ENCODE results near the gene C2CD4C.

C2CD4C gene

GRCh38 chr19:444677-445210 lies 35.8 kb upstream of the C2CD4C start:
- Mint-ChIP-seq H3K4me3 (no peak overlapping the region), H3K4me1 (ENCODE audit: low read depth) (no peaks in the 10 kb centered on the region), H3K27ac (no peak overlapping the region), H3K9me3 (peaks cover 5% of the 10 kb centered on the region), H3K36me3 (ENCODE audit: low read depth) (no peaks in the 10 kb centered on the region), H3K27me3 (ENCODE audit: low read depth) (no peaks in the 10 kb centered on the region)
- no peak for DNase-seq (ENCODE audit: low spot score)

DNA sequence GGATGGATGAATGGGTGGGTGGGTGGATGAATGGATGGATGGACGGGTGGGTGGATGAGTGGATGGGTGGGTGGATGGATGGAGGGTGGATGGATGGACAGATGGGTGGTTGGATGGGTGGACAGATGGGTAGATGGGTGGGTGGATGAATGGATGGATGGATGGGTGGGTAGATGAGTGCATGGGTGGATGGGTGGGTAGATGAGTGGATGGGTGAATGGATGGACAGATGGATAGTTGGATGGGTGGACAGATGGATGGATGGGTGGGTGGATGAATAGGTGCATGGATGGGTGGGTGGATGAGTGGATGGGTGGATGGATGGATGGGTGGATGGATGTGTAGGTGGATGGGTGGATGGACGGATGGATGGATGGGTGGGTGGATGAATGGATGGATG lies 34.1 kb upstream of the C2CD4C start:
- Mint-ChIP-seq H3K27me3 (ENCODE audit: low read depth) (no peaks in the 10 kb centered on the region), H3K36me3 (ENCODE audit: low read depth) (no peaks in the 10 kb centered on the region), H3K9me3 (peaks cover 5% of the 10 kb centered on the region), H3K27ac (no peak overlapping the region), H3K4me1 (ENCODE audit: low read depth) (no peaks in the 10 kb centered on the region), H3K4me3 (no peak overlapping the region)
- DNase-seq (ENCODE audit: low spot score): no peak

DNA sequence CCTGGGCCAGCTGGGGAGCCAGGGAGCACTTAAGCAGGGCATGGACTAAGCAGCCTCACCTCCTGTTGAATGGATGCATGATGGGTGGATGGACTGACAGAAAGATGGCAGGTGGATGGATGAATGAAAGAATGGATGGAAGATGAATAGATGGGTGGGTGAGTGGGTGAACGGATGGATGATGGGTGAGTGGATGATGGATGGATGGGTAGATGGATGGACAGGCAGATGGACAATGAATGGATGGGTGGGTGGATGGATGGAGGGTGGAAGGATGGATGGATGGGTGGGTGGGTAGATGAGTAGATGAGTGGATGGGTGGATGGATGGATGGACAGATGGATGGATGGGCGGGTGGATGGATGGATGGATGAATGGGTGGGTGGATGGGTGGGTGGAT lies 33.1 kb upstream of the C2CD4C start:
- H3K36me3 Mint-ChIP-seq (ENCODE audit: low read depth): no peaks in the 10 kb centered on the region
- no peaks in the 10 kb centered on the region for H3K4me1 Mint-ChIP-seq (ENCODE audit: low read depth)
- DNase-seq (ENCODE audit: low spot score): no peak
- no peak overlapping the region for H3K27ac Mint-ChIP-seq
- peaks cover 5% of the 10 kb centered on the region for H3K9me3 Mint-ChIP-seq
- no peaks in the 10 kb centered on the region for H3K27me3 Mint-ChIP-seq (ENCODE audit: low read depth)
- H3K4me3 Mint-ChIP-seq: no peak overlapping the region

DNA sequence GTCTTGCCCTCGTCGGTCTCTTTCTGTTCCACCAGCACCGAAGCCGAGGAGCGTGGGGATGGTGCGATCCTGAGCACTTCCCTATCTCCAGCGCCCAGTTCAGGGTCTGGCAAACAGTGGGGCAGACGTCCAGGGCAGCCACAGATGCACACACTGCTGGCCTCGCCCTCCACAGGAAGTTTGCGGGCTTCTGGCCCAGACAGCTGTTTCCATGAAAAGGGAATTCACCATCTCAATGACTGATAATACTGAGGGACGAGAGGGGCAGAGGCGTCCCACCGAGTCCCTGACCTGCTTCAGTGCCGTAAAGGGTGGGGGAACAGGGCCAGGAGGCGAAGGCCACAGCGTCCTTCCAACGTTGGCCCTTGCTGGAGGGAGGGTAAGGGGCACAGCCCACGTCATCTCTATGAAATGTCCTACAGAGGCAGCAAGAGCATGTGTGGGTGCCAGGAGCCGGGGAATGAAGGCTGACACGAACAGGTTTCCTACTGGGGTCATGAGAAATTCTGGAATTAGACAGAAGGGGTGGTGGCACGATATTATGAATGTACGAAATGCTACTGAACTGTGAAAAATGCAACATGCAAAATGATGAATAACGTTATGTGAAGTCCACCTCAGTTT lies 32.4 kb upstream of the C2CD4C start:
- Mint-ChIP-seq H3K27ac (no peak overlapping the region), H3K4me1 (ENCODE audit: low read depth) (no peaks in the 10 kb centered on the region), H3K9me3 (peaks cover 5% of the 10 kb centered on the region), H3K4me3 (no peak overlapping the region), H3K36me3 (ENCODE audit: low read depth) (no peaks in the 10 kb centered on the region), H3K27me3 (ENCODE audit: low read depth) (no peaks in the 10 kb centered on the region)
- no peak for DNase-seq (ENCODE audit: low spot score)

- no peak overlapping the region for H3K27ac Mint-ChIP-seq
- no peak overlapping the region for H3K4me3 Mint-ChIP-seq
- H3K27me3 Mint-ChIP-seq (ENCODE audit: low read depth): no peaks in the 10 kb centered on the region
Measured at GRCh38 chr19:440391-441212, 31.7 kb upstream of the C2CD4C start.

GRCh38 chr19:439167-439900 lies 30.4 kb upstream of the C2CD4C start:
- DNase-seq (ENCODE audit: low spot score): no peak
- Mint-ChIP-seq H3K4me1 (ENCODE audit: low read depth) (no peaks in the 10 kb centered on the region), H3K27me3 (ENCODE audit: low read depth) (no peaks in the 10 kb centered on the region), H3K27ac (no peak overlapping the region), H3K9me3 (peaks cover 5% of the 10 kb centered on the region), H3K36me3 (ENCODE audit: low read depth) (no peaks in the 10 kb centered on the region), H3K4me3 (no peak overlapping the region)

More at GRCh38 chr19:440391-441212, 31.7 kb upstream of the C2CD4C start:
- DNase-seq (ENCODE audit: low spot score): no peak
- H3K9me3 Mint-ChIP-seq: peaks cover 5% of the 10 kb centered on the region
- H3K36me3 Mint-ChIP-seq (ENCODE audit: low read depth): no peaks in the 10 kb centered on the region
- no peaks in the 10 kb centered on the region for H3K4me1 Mint-ChIP-seq (ENCODE audit: low read depth)

DNA sequence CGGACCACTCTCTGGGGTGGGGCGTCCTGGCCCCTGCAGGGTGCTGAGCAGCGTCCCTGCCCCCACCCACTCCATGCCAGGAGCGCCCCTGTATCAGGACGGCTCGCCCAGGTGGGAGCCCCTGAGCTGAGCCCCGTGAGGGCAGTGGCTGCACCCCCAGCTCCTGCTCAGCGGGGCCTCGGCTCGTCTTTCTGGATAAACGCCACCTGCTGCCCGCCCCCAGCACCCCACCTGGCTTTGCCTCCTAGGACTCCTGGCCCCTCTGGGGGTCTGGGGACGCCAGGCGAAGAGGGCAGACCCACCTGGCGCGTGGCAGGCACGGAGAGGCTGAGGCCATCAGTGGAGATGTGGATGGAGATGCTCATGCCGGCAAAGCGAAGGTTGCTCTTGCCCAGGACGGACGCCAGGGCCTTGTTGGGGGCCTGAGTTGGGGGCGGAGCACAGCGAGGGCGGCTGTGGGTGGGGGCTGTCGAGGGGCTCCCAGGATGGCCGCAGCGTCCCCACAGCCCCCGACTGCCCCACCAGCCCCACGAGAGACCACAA lies 29.5 kb upstream of the C2CD4C start:
- no peak overlapping the region for H3K4me3 Mint-ChIP-seq
- H3K27ac Mint-ChIP-seq: no peak overlapping the region
- no peak for DNase-seq (ENCODE audit: low spot score)
- H3K36me3 Mint-ChIP-seq (ENCODE audit: low read depth): no peaks in the 10 kb centered on the region
- H3K9me3 Mint-ChIP-seq: peaks cover 5% of the 10 kb centered on the region
- no peaks in the 10 kb centered on the region for H3K27me3 Mint-ChIP-seq (ENCODE audit: low read depth)
- no peaks in the 10 kb centered on the region for H3K4me1 Mint-ChIP-seq (ENCODE audit: low read depth)

- Mint-ChIP-seq H3K4me3 (no peak overlapping the region), H3K27ac (no peak overlapping the region), H3K9me3 (peaks cover 4% of the 10 kb centered on the region), H3K36me3 (ENCODE audit: low read depth) (no peaks in the 10 kb centered on the region), H3K27me3 (ENCODE audit: low read depth) (no peaks in the 10 kb centered on the region), H3K4me1 (ENCODE audit: low read depth) (no peaks in the 10 kb centered on the region)
- DNase-seq (ENCODE audit: low spot score): no peak
Measured at GRCh38 chr19:437041-437440, 28.1 kb upstream of the C2CD4C start.

- no peak overlapping the region for H3K4me3 Mint-ChIP-seq
- H3K4me1 Mint-ChIP-seq (ENCODE audit: low read depth): no peaks in the 10 kb centered on the region
- no peaks in the 10 kb centered on the region for H3K9me3 Mint-ChIP-seq
- DNase-seq (ENCODE audit: low spot score): no peak
- H3K36me3 Mint-ChIP-seq (ENCODE audit: low read depth): no peaks in the 10 kb centered on the region
- no peaks in the 10 kb centered on the region for H3K27me3 Mint-ChIP-seq (ENCODE audit: low read depth)
- no peak overlapping the region for H3K27ac Mint-ChIP-seq
Measured at GRCh38 chr19:436413-436950, 27.5 kb upstream of the C2CD4C start.

DNA sequence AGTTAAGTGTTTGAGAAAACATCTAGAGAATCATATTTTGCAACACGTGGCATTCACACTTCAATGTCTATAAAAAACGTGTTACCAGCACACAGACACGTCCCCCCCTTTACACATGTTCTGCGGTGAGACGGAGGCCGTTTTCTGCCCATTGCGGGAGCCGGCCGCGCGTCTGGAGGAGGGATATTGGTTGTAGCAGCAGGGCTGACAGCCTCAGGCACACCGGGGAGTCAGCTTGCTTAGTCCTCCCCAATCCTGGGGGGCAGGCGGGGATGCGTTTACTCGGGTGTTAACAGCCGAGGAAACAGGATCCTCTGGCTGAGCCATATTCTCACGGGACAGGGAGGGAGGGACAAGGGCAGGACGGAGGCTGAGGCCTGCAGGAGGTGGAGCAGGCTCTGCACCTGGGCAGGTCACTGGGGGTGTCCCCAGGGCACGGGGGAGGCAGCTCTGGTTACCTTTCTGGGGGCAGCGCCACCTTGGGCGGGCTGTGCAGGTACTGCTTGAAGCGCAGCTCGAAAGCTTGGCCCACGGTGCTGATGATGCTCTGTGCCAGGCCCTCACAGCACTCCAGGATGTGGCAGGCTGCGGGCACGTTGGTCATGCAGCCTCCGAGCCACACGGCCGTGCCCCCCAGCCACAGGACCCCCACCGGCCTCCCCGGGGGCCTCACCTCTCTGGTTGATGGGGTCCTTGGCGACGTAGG lies 26.9 kb upstream of the C2CD4C start:
- H3K27me3 Mint-ChIP-seq (ENCODE audit: low read depth): no peaks in the 10 kb centered on the region
- peaks cover 1% of the 10 kb centered on the region for H3K36me3 Mint-ChIP-seq (ENCODE audit: low read depth)
- no peak for DNase-seq (ENCODE audit: low spot score)
- H3K4me1 Mint-ChIP-seq (ENCODE audit: low read depth): no peaks in the 10 kb centered on the region
- H3K9me3 Mint-ChIP-seq: peaks cover 4% of the 10 kb centered on the region
- no peak overlapping the region for H3K27ac Mint-ChIP-seq
- no peak overlapping the region for H3K4me3 Mint-ChIP-seq

DNA sequence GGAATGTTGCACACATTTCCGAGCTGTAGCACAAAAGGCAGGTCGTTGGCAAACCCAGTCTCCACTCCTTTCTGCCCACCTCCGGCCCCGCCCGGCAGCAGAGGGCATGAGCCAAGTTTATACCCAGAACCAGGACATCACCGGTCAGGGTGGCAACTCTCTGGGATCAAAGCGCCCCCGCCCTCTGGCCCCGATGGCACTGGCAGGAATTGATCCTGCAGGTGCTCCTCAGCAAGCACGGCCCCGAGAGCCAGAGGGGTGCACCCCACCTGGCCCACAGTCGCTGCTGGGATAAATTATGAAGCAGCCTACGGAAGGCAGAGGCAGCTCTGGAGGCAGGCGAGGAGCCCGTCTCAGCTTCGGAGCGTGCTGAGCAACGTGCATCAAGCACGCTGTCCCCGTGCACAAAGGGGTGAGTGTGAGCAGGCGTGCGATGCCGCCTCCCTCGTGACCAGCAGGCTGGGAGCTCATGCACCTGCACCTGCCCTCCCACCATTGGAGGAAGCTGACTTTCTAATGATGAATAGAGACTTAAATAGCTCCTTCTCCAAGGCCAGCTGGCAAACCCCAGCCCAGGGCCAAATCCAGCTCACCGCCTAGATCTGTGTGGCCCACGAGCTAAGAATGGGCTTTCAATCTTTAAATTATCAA lies 26.2 kb upstream of the C2CD4C start:
- peaks cover 1% of the 10 kb centered on the region for H3K36me3 Mint-ChIP-seq (ENCODE audit: low read depth)
- no peaks in the 10 kb centered on the region for H3K4me1 Mint-ChIP-seq (ENCODE audit: low read depth)
- peaks cover 6% of the 10 kb centered on the region for H3K9me3 Mint-ChIP-seq
- DNase-seq (ENCODE audit: low spot score): no peak
- H3K27ac Mint-ChIP-seq: no peak overlapping the region
- H3K27me3 Mint-ChIP-seq (ENCODE audit: low read depth): no peaks in the 10 kb centered on the region
- no peak overlapping the region for H3K4me3 Mint-ChIP-seq

DNA sequence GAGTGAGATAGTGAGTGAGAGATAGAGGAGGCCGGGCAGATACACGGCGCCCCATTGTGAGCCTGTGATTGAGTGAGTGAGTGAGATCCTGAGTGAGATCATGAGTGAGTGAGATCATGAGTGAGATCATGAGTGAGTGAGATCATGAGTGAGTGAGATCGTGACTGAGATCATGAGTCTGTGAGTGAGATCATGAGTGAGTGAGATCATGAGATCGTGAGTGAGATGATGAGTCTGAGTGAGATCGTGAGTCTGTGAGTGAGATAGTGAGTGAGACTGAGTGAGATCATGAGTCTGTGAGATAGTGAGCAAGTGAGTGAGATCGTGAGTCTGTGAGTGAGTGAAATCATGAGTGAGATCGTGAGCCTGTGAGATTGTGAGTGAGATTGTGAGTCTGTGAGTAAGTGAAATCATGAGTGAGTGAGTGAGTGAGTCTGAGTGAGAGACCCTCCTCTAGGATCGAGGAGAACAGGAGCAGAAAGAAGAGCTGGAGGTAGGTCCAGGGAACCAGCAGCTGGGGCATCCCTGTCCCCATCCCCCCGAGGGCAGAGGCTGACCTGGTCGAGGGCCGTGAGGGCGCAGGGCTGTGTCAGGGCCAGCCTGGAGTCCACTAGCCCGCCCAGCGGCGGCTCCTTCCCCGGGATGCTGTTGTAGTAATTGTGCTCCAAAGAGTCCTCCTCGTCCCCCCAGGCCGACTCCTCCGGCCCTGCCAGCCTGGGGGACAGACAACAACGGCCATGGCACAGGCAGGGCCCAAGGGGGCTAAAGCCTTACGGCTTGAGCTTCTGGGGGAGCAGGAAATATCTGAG lies 25.4 kb upstream of the C2CD4C start:
- no peak for DNase-seq (ENCODE audit: low spot score)
- Mint-ChIP-seq H3K9me3 (peaks cover 9% of the 10 kb centered on the region), H3K36me3 (ENCODE audit: low read depth) (peaks cover 1% of the 10 kb centered on the region), H3K4me3 (no peak overlapping the region), H3K4me1 (ENCODE audit: low read depth) (no peaks in the 10 kb centered on the region), H3K27ac (no peak overlapping the region), H3K27me3 (ENCODE audit: low read depth) (no peaks in the 10 kb centered on the region)
